Astrocyte (in vitro differentiated cells and primary cell): ENCODE data around the gene ITGB2. TPM values are rescaled to one million over a fixed set of nuclear protein-coding genes. Genes with fewer than 3 reads are reported as not detected.

Experiments
- DNase-seq: peaks from one replicate; pipeline ENCODE4 v3.0.0-alpha.2; 2010; ENCODE audit warnings: low read depth
- FAIRE-seq: peaks from 2 replicates; lab custom pipeline; 2011; peaks lifted over from hg19 to GRCh38; lab: Jason Lieb, UNC
- H2AFZ ChIP-seq: 2 replicates; pipeline ENCODE4 v1.6.0; 2012; ENCODE audit warnings: low read depth, low read length, inconsistent platforms
- H3K27ac ChIP-seq: 2 replicates; pipeline ENCODE4 v1.5.1; 2011; ENCODE audit warnings: low read depth, low read length, inconsistent platforms
- H3K27me3 ChIP-seq: 2 replicates; pipeline ENCODE4 v1.6.0; 2011; ENCODE audit warnings: low read length, inconsistent platforms; ENCODE audit not compliant: insufficient read depth
- H3K36me3 ChIP-seq: 2 replicates; pipeline ENCODE4 v1.5.1; 2011; ENCODE audit warnings: low read length, inconsistent platforms; ENCODE audit not compliant: insufficient read depth
- H3K4me1 ChIP-seq: 2 replicates; pipeline ENCODE4 v1.5.1; 2011; ENCODE audit warnings: low read length, inconsistent platforms; ENCODE audit not compliant: insufficient read depth
- H3K4me2 ChIP-seq: 2 replicates; pipeline ENCODE4 v1.6.0; 2012; ENCODE audit warnings: low read length, inconsistent platforms
- H3K4me3 ChIP-seq: 2 replicates; pipeline ENCODE4 v1.5.1; 2011; ENCODE audit warnings: low read depth, mild to moderate bottlenecking, low read length, inconsistent platforms; ENCODE audit not compliant: insufficient read depth
- H3K79me2 ChIP-seq: 2 replicates; pipeline ENCODE4 v1.6.0; 2012; ENCODE audit warnings: mild to moderate bottlenecking, low read length, inconsistent platforms; ENCODE audit not compliant: insufficient read depth
- H3K9ac ChIP-seq: 2 replicates; pipeline ENCODE4 v1.6.0; 2012; ENCODE audit warnings: mild to moderate bottlenecking, low read length, inconsistent platforms
- H3K9me3 ChIP-seq: 2 replicates; pipeline ENCODE4 v1.5.1; 2012; ENCODE audit warnings: low read depth, mild to moderate bottlenecking, low read length, inconsistent platforms; ENCODE audit not compliant: insufficient read depth
- H4K20me1 ChIP-seq: 2 replicates; pipeline ENCODE4 v1.6.0; 2012; ENCODE audit warnings: low read length, inconsistent platforms; ENCODE audit not compliant: insufficient read depth
- H3K27ac Mint-ChIP-seq: one replicate; pipeline ENCODE4 v1.8.0; 2021; ENCODE audit warnings: mild to moderate bottlenecking, mixed read lengths; ENCODE audit not compliant: unreplicated experiment
- H3K27me3 Mint-ChIP-seq: one replicate; pipeline ENCODE4 v1.8.0; 2021; ENCODE audit warnings: low read depth, mixed read lengths; ENCODE audit not compliant: unreplicated experiment
- H3K36me3 Mint-ChIP-seq: one replicate; pipeline ENCODE4 v1.8.0; 2021; ENCODE audit warnings: low read depth, mixed read lengths; ENCODE audit not compliant: unreplicated experiment
- H3K4me1 Mint-ChIP-seq: one replicate; pipeline ENCODE4 v1.8.0; 2021; ENCODE audit warnings: low read depth, mixed read lengths; ENCODE audit not compliant: unreplicated experiment
- H3K4me3 Mint-ChIP-seq: one replicate; pipeline ENCODE4 v1.8.0; 2021; ENCODE audit warnings: mild to moderate bottlenecking, moderate library complexity, mixed read lengths; ENCODE audit not compliant: unreplicated experiment
- H3K9me3 Mint-ChIP-seq: one replicate; pipeline ENCODE4 v1.8.0; 2021; ENCODE audit warnings: mild to moderate bottlenecking, mixed read lengths; ENCODE audit not compliant: unreplicated experiment
- CTCF ChIP-seq: IDR thresholded peaks from 2 replicates; pipeline ENCODE4 v1.5.1; 2011; ENCODE audit warnings: low read depth, mild to moderate bottlenecking, inconsistent platforms, low read length, moderate library complexity; ENCODE audit not compliant: insufficient read depth
- EZH2 ChIP-seq: IDR thresholded peaks from 2 replicates; pipeline ENCODE4 v1.6.1; 2012; ENCODE audit warnings: mild to moderate bottlenecking, low read length, inconsistent platforms; ENCODE audit not compliant: insufficient read depth
- total RNA-seq: library from RNA; stranded (reverse); gene quantifications from 2 replicates; pipeline ENCODE4 v1.2.1, GENCODE V29; 2021

ITGB2 gene
- total RNA-seq, 1 donor from 2014 or later = 0.61 TPM

DNA sequence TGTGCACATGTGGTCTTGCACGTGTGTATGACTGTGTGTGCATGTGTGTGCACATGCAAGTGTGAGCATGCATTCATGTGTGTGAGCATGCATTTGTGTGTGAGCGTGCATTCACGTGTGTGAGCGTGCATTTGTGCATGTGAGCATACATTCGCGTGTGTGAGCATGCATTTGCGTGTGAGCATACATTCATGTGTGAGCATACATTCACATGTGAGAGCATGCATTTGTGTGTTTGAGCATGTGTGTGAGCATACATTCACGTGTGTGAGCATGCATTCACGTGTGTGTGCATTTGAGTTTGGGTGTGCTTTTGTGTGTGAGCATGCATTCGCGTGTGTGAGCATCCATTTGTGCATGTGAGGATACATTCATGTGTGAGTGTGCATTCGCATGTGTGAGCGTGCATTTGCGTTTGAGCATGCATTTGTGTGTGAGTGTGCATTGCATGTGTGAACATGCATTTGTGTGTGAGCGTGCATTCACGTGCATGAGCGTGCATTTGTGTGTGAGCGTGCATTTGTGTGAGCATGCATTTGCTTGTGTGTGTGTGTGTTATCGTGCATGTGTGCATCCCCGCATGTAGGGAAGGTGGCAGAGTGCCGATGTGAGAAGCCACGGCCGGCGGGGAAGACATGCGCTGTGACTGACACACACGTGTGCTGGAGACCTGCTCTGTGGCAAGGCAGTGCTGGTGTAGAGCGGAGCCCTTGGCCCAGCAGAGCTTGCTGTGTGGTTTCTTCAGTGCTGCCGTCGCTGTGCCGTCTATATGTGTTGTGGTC, 18.2 kb downstream of the ITGB2 start:
- DNase-seq (no peak), FAIRE-seq (no peak)
- Histone ChIP-seq H3K36me3 (no peaks in the 10 kb centered on the region), H3K9ac (no peak overlapping the region), H3K79me2 (no peaks in the 10 kb centered on the region), H4K20me1 (no peaks in the 10 kb centered on the region), H3K4me3 (no peak overlapping the region), H3K9me3 (no peaks in the 10 kb centered on the region), H2AFZ (no peak overlapping the region), H3K27ac (no peak overlapping the region), H3K4me1 (no peaks in the 10 kb centered on the region), H3K4me2 (no peak overlapping the region), H3K27me3 (peaks cover 17% of the 10 kb centered on the region)
- no peak overlapping the region for H3K4me3 Mint-ChIP-seq
- no peaks in the 10 kb centered on the region for H3K36me3 Mint-ChIP-seq
- H3K4me1 Mint-ChIP-seq = no peaks in the 10 kb centered on the region
- no peak for TF ChIP-seq EZH2
- no peak for TF ChIP-seq CTCF
- H3K27me3 Mint-ChIP-seq = peaks cover 67% of the 10 kb centered on the region
- H3K27ac Mint-ChIP-seq = peak overlapping the region; percentile 37
- peaks cover 5% of the 10 kb centered on the region for H3K9me3 Mint-ChIP-seq

GRCh38 chr21:44901391-44902074, 19.2 kb downstream of the ITGB2 start:
- Mint-ChIP-seq H3K36me3 (no peaks in the 10 kb centered on the region), H3K27ac (no peak overlapping the region), H3K9me3 (peaks cover 5% of the 10 kb centered on the region), H3K27me3 (peaks cover 63% of the 10 kb centered on the region), H3K4me3 (no peak overlapping the region), H3K4me1 (no peaks in the 10 kb centered on the region)
- no peak for DNase-seq
- Histone ChIP-seq H2AFZ (no peak overlapping the region), H3K36me3 (no peaks in the 10 kb centered on the region), H4K20me1 (no peaks in the 10 kb centered on the region), H3K4me2 (no peak overlapping the region), H3K4me1 (no peaks in the 10 kb centered on the region), H3K4me3 (no peak overlapping the region), H3K27ac (no peak overlapping the region), H3K27me3 (peaks cover 16% of the 10 kb centered on the region), H3K79me2 (no peaks in the 10 kb centered on the region), H3K9ac (no peak overlapping the region), H3K9me3 (no peaks in the 10 kb centered on the region)
- FAIRE-seq = no peak
- TF ChIP-seq CTCF = no peak
